ENCODE measurements around the gene DDRGK1. TPM values are rescaled to one million over a fixed set of nuclear protein-coding genes. Genes with fewer than 3 reads are reported as not detected.

DDRGK1 gene
- total and polyA plus RNA-seq, 7 experiments from 2014 or later = 39.4 to 60.3 (median 46.6) TPM

GRCh38 chr20:3199976-3200755 is 4.3 kb downstream of the DDRGK1 start:
- no peak overlapping the region for H3K4me3 Mint-ChIP-seq
- peaks cover 15 to 31% (median 21%) of the 10 kb centered on the region in 7 donors for H3K4me1 Mint-ChIP-seq
- intact Hi-C loops (cut with micrococcal nuclease) = loop anchor here (5.0 to 10.0 kb wide), 3 partner anchors 205 to 275 kb away; partner anchors contain the start of genes DNAAF9 (in 2 of the 2) and ATRN (in 1 of the 2)
- H3K9me3 ChIP-seq (ENCODE audit: control insufficient read depth in 2 of 3, low read length in 3 of 3) = no peaks in the 10 kb centered on the region
- H3K27me3 ChIP-seq (ENCODE audit: control insufficient read depth in 2 of 2, insufficient read depth in 2 of 2, low read length in 2 of 2) = no peaks in the 10 kb centered on the region
- CTCF ChIA-PET = no interaction called here
- no peak overlapping the region for H3K27ac ChIP-seq (ENCODE audit: low read depth, low read length)
- peaks cover 0 to 38% (median 26%) of the 10 kb centered on the region in 5 donors for H3K36me3 Mint-ChIP-seq
- H3K36me3 ChIP-seq (ENCODE audit: control insufficient read depth in 2 of 3, insufficient read depth in 3 of 3, low read length in 3 of 3) = peaks cover 0 to 58% (median 19%) of the 10 kb centered on the region in 3 experiments
- peak overlapping the region in 3 of 9 donors; percentile 27 to 55 (median 53) for H3K27ac Mint-ChIP-seq
- ATAC-seq (no peak), DNase-seq (no peak)
- no peaks in the 10 kb centered on the region for H3K27me3 Mint-ChIP-seq
- H3K9me3 Mint-ChIP-seq = no peaks in the 10 kb centered on the region
- peaks cover 12 to 13% of the 10 kb centered on the region in 2 donors for H3K4me1 ChIP-seq (ENCODE audit: control insufficient read depth in 2 of 2, insufficient read depth in 2 of 2, low read length in 2 of 2)
- POLR2A ChIA-PET = no interaction called here
- no peak overlapping the region for H3K4me3 ChIP-seq (ENCODE audit: low read length)

GRCh38 chr20:3199206-3199605 is 5.3 kb downstream of the DDRGK1 start:
- ChIA-PET POLR2A (interaction anchor here (1.1 kb wide), 1 partner anchor 9 kb away, joined by 3 read pairs; no protein-coding TSS in a partner anchor), CTCF (interaction anchor here (0.6 kb wide), 1 partner anchor 79 kb away, joined by 3 read pairs; no protein-coding TSS in a partner anchor)
- no peak overlapping the region for H3K27ac ChIP-seq (ENCODE audit: low read depth, low read length)
- no peak for DNase-seq
- peaks cover 0 to 65% (median 27%) of the 10 kb centered on the region in 3 experiments for H3K36me3 ChIP-seq (ENCODE audit: control insufficient read depth in 2 of 3, insufficient read depth in 3 of 3, low read length in 3 of 3)
- H3K4me3 Mint-ChIP-seq = no peak overlapping the region
- peaks cover 0 to 40% (median 27%) of the 10 kb centered on the region in 5 donors for H3K36me3 Mint-ChIP-seq
- peaks cover 12 to 13% of the 10 kb centered on the region in 2 donors for H3K4me1 ChIP-seq (ENCODE audit: control insufficient read depth in 2 of 2, insufficient read depth in 2 of 2, low read length in 2 of 2)
- H3K27me3 ChIP-seq (ENCODE audit: control insufficient read depth in 2 of 2, insufficient read depth in 2 of 2, low read length in 2 of 2) = no peaks in the 10 kb centered on the region
- H3K4me3 ChIP-seq (ENCODE audit: low read length) = no peak overlapping the region
- peak overlapping the region in 3 of 9 donors; percentile 14 to 56 (median 55) for H3K27ac Mint-ChIP-seq
- H3K27me3 Mint-ChIP-seq = no peaks in the 10 kb centered on the region
- peaks cover 8 to 26% (median 16%) of the 10 kb centered on the region in 7 donors for H3K4me1 Mint-ChIP-seq
- H3K9me3 Mint-ChIP-seq = no peaks in the 10 kb centered on the region
- no peak for ATAC-seq
- H3K9me3 ChIP-seq (ENCODE audit: control insufficient read depth in 2 of 3, low read length in 3 of 3) = no peaks in the 10 kb centered on the region
- intact Hi-C loops (cut with micrococcal nuclease) = no loop called here

GRCh38 chr20:3195590-3196237 is 8.8 kb downstream of the DDRGK1 start:
- ChIA-PET POLR2A (interaction anchor here (0.8 kb wide), 1 partner anchor 8 kb away, joined by 3 read pairs; no protein-coding TSS in a partner anchor), CTCF (no interaction called here)
- no peak overlapping the region for H3K4me3 Mint-ChIP-seq
- H3K27ac ChIP-seq (ENCODE audit: low read depth, low read length) = peak overlapping the region; percentile 34
- no peak for ATAC-seq
- H3K9me3 Mint-ChIP-seq = no peaks in the 10 kb centered on the region
- no peak for DNase-seq
- peaks cover 6 to 49% (median 35%) of the 10 kb centered on the region in 5 donors for H3K36me3 Mint-ChIP-seq
- H3K27me3 ChIP-seq (ENCODE audit: control insufficient read depth in 2 of 2, insufficient read depth in 2 of 2, low read length in 2 of 2) = no peaks in the 10 kb centered on the region
- peaks cover 0 to 87% (median 42%) of the 10 kb centered on the region in 3 experiments for H3K36me3 ChIP-seq (ENCODE audit: control insufficient read depth in 2 of 3, insufficient read depth in 3 of 3, low read length in 3 of 3)
- peaks cover 0 to 17% (median 11%) of the 10 kb centered on the region in 7 donors for H3K4me1 Mint-ChIP-seq
- peak overlapping the region; percentile 10 to 94 (median 69) for H3K27ac Mint-ChIP-seq
- H3K4me3 ChIP-seq (ENCODE audit: low read length) = no peak overlapping the region
- intact Hi-C loops (cut with micrococcal nuclease) = no loop called here
- H3K27me3 Mint-ChIP-seq = no peaks in the 10 kb centered on the region
- H3K4me1 ChIP-seq (ENCODE audit: control insufficient read depth in 2 of 2, insufficient read depth in 2 of 2, low read length in 2 of 2) = no peaks in the 10 kb centered on the region
- no peaks in the 10 kb centered on the region for H3K9me3 ChIP-seq (ENCODE audit: control insufficient read depth in 2 of 3, low read length in 3 of 3)

GRCh38 chr20:3194617-3195280 is 9.7 kb downstream of the DDRGK1 start:
- H3K36me3 ChIP-seq (ENCODE audit: control insufficient read depth in 2 of 3, insufficient read depth in 3 of 3, low read length in 3 of 3) = peaks cover 0 to 87% (median 42%) of the 10 kb centered on the region in 3 experiments
- no peak overlapping the region for H3K27ac ChIP-seq (ENCODE audit: low read depth, low read length)
- peaks cover 6 to 46% (median 28%) of the 10 kb centered on the region in 5 donors for H3K36me3 Mint-ChIP-seq
- H3K4me1 Mint-ChIP-seq = peaks cover 0 to 16% (median 11%) of the 10 kb centered on the region in 7 donors
- no peak overlapping the region for H3K4me3 ChIP-seq (ENCODE audit: low read length)
- no peaks in the 10 kb centered on the region for H3K27me3 Mint-ChIP-seq
- intact Hi-C loops (cut with micrococcal nuclease) = no loop called here
- no peaks in the 10 kb centered on the region for H3K9me3 ChIP-seq (ENCODE audit: control insufficient read depth in 2 of 3, low read length in 3 of 3)
- no peak overlapping the region for H3K4me3 Mint-ChIP-seq
- H3K9me3 Mint-ChIP-seq = no peaks in the 10 kb centered on the region
- H3K27ac Mint-ChIP-seq = peak overlapping the region in 5 of 9 donors; percentile 52 to 78 (median 74)
- POLR2A ChIA-PET = interaction anchor here (0.8 kb wide), 1 partner anchor 9 kb away, joined by 3 read pairs; no protein-coding TSS in a partner anchor
- no peak for ATAC-seq
- H3K4me1 ChIP-seq (ENCODE audit: control insufficient read depth in 2 of 2, insufficient read depth in 2 of 2, low read length in 2 of 2) = no peaks in the 10 kb centered on the region
- no peaks in the 10 kb centered on the region for H3K27me3 ChIP-seq (ENCODE audit: control insufficient read depth in 2 of 2, insufficient read depth in 2 of 2, low read length in 2 of 2)
- CTCF ChIA-PET = no interaction called here
- no peak for DNase-seq

GRCh38 chr20:3193806-3194616 is 10.5 kb downstream of the DDRGK1 start:
- H3K27ac Mint-ChIP-seq = peak overlapping the region in 2 of 9 donors; percentile 5 to 38
- DNase-seq = no peak
- peaks cover 0 to 85% (median 42%) of the 10 kb centered on the region in 3 experiments for H3K36me3 ChIP-seq (ENCODE audit: control insufficient read depth in 2 of 3, insufficient read depth in 3 of 3, low read length in 3 of 3)

More at GRCh38 chr20:3193806-3194616, 10.5 kb downstream of the DDRGK1 start:
- no peak overlapping the region for H3K27ac ChIP-seq (ENCODE audit: low read depth, low read length)
- Mint-ChIP-seq H3K36me3 (peaks cover 6 to 39% (median 21%) of the 10 kb centered on the region in 5 donors), H3K4me3 (no peak overlapping the region), H3K9me3 (no peaks in the 10 kb centered on the region), H3K4me1 (peaks cover 0 to 13% (median 11%) of the 10 kb centered on the region in 7 donors), H3K27me3 (no peaks in the 10 kb centered on the region)
- no peaks in the 10 kb centered on the region for H3K4me1 ChIP-seq (ENCODE audit: control insufficient read depth in 2 of 2, insufficient read depth in 2 of 2, low read length in 2 of 2)
- H3K9me3 ChIP-seq (ENCODE audit: control insufficient read depth in 2 of 3, low read length in 3 of 3) = no peaks in the 10 kb centered on the region
- H3K4me3 ChIP-seq (ENCODE audit: low read length) = no peak overlapping the region
- no peaks in the 10 kb centered on the region for H3K27me3 ChIP-seq (ENCODE audit: control insufficient read depth in 2 of 2, insufficient read depth in 2 of 2, low read length in 2 of 2)
- ChIA-PET CTCF (no interaction called here), POLR2A (interaction anchor here (0.6 to 1.6 kb wide), 2 partner anchors 35 to 98 kb away, joined by 3 read pairs; no protein-coding TSS in a partner anchor)
- intact Hi-C loops (cut with micrococcal nuclease) = no loop called here
- no peak for ATAC-seq

All from naive thymus-derived CD4-positive, alpha-beta T cell (primary cell).